ENCODE data around the gene DYSF.

DYSF gene

DNA sequence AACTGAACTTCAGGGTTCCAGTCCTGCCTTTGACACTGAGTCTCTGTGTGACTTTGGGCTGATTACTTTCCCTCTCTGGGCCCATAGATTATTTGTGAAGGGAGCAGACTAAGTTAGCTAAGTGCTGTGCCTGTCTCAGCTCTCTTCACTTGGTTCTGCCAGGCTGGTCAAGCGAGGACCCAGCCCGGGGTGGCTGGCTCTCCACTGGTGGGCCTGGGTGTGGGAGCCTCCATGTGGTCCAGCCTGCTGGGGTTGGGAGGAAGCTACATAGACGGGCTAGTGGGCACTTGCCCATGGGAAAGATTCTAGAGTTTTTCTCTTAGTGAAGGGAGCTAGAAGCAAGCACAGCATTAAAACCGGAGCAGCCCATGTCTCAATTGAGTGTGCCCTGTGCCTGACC, 59.0 kb downstream of the DYSF start:
- H3K27ac ChIP-seq (ENCODE audit: low read depth, low read length), result no peak overlapping the region
- no peaks in the 10 kb centered on the region; the same call in 1 of the 2 replicates for H3K27me3 ChIP-seq (ENCODE audit: insufficient read depth, low read length)
- no peak overlapping the region for H2AFZ ChIP-seq (ENCODE audit: low read length, unreplicated experiment)

DNA sequence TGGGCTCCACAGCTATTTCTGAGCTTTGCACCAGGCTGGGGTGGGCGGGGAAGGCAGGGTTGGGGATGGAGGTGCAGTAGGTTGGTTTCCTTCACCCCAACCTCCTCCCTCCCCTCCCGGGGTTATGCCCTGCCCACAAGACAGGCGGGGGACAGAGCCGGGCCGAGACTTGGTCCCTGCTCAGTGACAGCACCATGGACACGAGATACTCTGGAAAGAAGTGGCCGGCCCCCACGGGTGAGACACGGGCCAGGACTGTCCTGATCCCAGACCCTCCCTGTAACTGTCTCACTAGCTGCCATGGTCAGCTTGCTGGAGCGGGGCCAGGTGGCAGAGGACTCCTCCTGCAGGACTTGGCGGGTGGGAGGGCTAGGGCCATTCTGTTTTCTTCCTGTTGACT, 59.7 kb downstream of the DYSF start:
- no peaks in the 10 kb centered on the region for H3K36me3 ChIP-seq (ENCODE audit: insufficient read depth, low read length)
- H3K27ac ChIP-seq (ENCODE audit: low read depth, low read length), result no peak overlapping the region
- H3K4me1 ChIP-seq (ENCODE audit: control insufficient read depth, insufficient read depth, low read length, unreplicated experiment), result peaks cover 3% of the 10 kb centered on the region
- no peak overlapping the region for H2AFZ ChIP-seq (ENCODE audit: low read length, unreplicated experiment)
- no peaks in the 10 kb centered on the region; the same call in 1 of the 2 replicates for H3K27me3 ChIP-seq (ENCODE audit: insufficient read depth, low read length)
- no peaks in the 10 kb centered on the region for H3K79me2 ChIP-seq (ENCODE audit: control insufficient read depth, insufficient read depth, low read length, unreplicated experiment)
- H3K4me3 ChIP-seq (ENCODE audit: low read depth, low read length), result no peak overlapping the region

More for the DNA sequence above, 59.0 kb downstream of the DYSF start:
- H3K79me2 ChIP-seq (ENCODE audit: control insufficient read depth, insufficient read depth, low read length, unreplicated experiment), result no peaks in the 10 kb centered on the region
- no peak overlapping the region for H3K4me3 ChIP-seq (ENCODE audit: low read depth, low read length)
- no peaks in the 10 kb centered on the region for H3K36me3 ChIP-seq (ENCODE audit: insufficient read depth, low read length)
- H3K4me1 ChIP-seq (ENCODE audit: control insufficient read depth, insufficient read depth, low read length, unreplicated experiment), result peaks cover 3% of the 10 kb centered on the region

DNA sequence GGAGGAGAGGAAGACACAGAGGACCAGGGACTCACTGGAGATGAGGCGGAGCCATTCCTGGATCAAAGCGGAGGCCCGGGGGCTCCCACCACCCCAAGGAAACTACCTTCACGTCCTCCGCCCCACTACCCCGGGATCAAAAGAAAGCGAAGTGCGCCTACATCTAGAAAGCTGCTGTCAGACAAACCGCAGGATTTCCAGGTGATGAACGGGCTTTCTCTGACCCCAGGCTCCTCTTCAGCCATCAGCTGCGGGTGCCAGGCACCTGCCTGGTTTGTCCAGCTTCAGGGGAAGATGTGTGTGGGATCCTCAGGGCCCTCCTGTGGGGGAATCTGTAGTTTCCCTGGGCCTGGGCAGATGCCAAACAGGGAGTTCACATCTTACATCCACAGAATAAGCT, 60.4 kb downstream of the DYSF start:
- no peaks in the 10 kb centered on the region; the same call in 1 of the 2 replicates for H3K27me3 ChIP-seq (ENCODE audit: insufficient read depth, low read length)
- no peaks in the 10 kb centered on the region for H3K36me3 ChIP-seq (ENCODE audit: insufficient read depth, low read length)
- no peak overlapping the region for H3K27ac ChIP-seq (ENCODE audit: low read depth, low read length)
- no peak overlapping the region for H2AFZ ChIP-seq (ENCODE audit: low read length, unreplicated experiment)
- H3K79me2 ChIP-seq (ENCODE audit: control insufficient read depth, insufficient read depth, low read length, unreplicated experiment), result no peaks in the 10 kb centered on the region
- peaks cover 3% of the 10 kb centered on the region for H3K4me1 ChIP-seq (ENCODE audit: control insufficient read depth, insufficient read depth, low read length, unreplicated experiment)
- H3K4me3 ChIP-seq (ENCODE audit: low read depth, low read length), result no peak overlapping the region

DNA sequence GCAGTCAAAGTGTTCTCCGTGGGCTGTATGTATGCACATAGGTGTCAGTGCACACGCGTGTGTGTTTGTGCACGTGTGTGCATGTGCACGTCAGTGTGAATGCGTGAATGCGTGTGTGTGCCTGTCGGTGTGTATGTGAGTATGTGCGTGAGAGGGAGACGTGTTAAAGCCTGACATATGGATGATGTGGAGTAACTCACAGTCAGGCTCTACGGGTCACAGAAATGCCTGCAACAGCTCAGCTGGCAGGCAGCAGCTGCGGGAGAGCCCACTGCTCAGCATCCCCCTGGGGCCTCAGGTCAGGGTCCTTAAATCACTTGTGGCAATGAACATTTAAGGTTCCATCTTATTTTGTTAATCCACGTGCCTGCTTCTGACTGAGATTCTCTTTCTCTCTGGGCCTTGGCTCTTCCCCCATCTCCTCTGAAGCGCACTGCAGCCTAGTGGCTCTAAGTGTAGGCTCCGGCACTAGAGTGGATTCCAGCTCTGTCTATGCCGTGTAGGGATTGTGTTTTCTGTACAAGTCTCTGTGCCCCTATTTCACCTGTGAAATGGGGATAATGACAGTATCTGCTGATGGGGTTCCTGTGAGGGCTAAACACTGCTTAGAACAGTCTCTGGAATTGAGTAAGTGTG, 63.0 kb downstream of the DYSF start:
- Histone ChIP-seq H3K4me3 (ENCODE audit: low read depth, low read length) (no peak overlapping the region), H3K79me2 (ENCODE audit: control insufficient read depth, insufficient read depth, low read length, unreplicated experiment) (no peaks in the 10 kb centered on the region), H3K27me3 (ENCODE audit: insufficient read depth, low read length) (no peaks in the 10 kb centered on the region), H2AFZ (ENCODE audit: low read length, unreplicated experiment) (no peak overlapping the region), H3K4me1 (ENCODE audit: control insufficient read depth, insufficient read depth, low read length, unreplicated experiment) (no peaks in the 10 kb centered on the region), H3K27ac (ENCODE audit: low read depth, low read length) (no peak overlapping the region), H3K36me3 (ENCODE audit: insufficient read depth, low read length) (no peaks in the 10 kb centered on the region)

- Histone ChIP-seq H3K27me3 (ENCODE audit: insufficient read depth, low read length) (0 out of 2 replicates have a peak, but pooled peaks cover 10% of the 10 kb centered on the region), H3K36me3 (ENCODE audit: insufficient read depth, low read length) (no peaks in the 10 kb centered on the region), H3K4me3 (ENCODE audit: low read depth, low read length) (no peak overlapping the region), H3K79me2 (ENCODE audit: control insufficient read depth, insufficient read depth, low read length, unreplicated experiment) (no peaks in the 10 kb centered on the region), H2AFZ (ENCODE audit: low read length, unreplicated experiment) (no peak overlapping the region), H3K4me1 (ENCODE audit: control insufficient read depth, insufficient read depth, low read length, unreplicated experiment) (no peaks in the 10 kb centered on the region), H3K27ac (ENCODE audit: low read depth, low read length) (no peak overlapping the region)
These were observed 64.5 kb downstream of the DYSF start for GRCh38 chr2:71517851-71518250.

DNA sequence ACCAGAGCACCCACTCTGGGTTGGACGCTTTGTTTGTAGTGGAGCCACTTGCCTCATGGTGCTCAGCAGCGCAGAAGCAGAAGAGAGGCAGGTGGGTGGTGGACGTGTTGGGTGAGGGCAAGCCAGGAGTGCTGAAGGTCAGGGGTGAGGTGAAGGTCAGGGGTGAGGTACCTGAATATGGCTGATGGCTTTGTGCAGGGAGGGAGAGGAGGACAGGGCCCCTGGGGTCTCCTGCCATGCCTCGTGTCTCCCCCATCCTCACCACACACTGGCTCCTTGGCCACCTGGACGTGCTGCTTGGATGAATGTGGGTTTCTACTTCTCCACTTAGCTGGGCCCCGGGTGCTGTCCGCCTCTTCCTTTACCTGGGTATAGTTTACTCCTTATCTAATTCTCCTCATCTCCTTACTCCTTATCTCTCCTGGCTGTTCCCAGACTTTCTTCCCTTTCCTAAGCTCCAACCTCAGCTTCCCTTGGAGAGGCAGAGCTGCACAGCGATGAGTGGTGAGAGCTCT, 68.1 kb downstream of the DYSF start:
- Histone ChIP-seq H3K4me1 (ENCODE audit: control insufficient read depth, insufficient read depth, low read length, unreplicated experiment) (no peaks in the 10 kb centered on the region), H2AFZ (ENCODE audit: low read length, unreplicated experiment) (no peak overlapping the region), H3K36me3 (ENCODE audit: insufficient read depth, low read length) (no peaks in the 10 kb centered on the region), H3K27me3 (ENCODE audit: insufficient read depth, low read length) (peaks cover 26% of the 10 kb centered on the region), H3K27ac (ENCODE audit: low read depth, low read length) (no peak overlapping the region), H3K79me2 (ENCODE audit: control insufficient read depth, insufficient read depth, low read length, unreplicated experiment) (no peaks in the 10 kb centered on the region), H3K4me3 (ENCODE audit: low read depth, low read length) (no peak overlapping the region)

- H3K36me3 ChIP-seq (ENCODE audit: insufficient read depth, low read length), result no peaks in the 10 kb centered on the region
These were observed 71.1 kb downstream of the DYSF start for GRCh38 chr2:71524476-71524875.

GRCh38 chr2:71526141-71526540, 72.8 kb downstream of the DYSF start:
- peaks cover 44% of the 10 kb centered on the region for H3K27me3 ChIP-seq (ENCODE audit: insufficient read depth, low read length)
- no peaks in the 10 kb centered on the region for H3K36me3 ChIP-seq (ENCODE audit: insufficient read depth, low read length)
- peaks cover under 1% of the 10 kb centered on the region for H3K4me1 ChIP-seq (ENCODE audit: control insufficient read depth, insufficient read depth, low read length, unreplicated experiment)
- H2AFZ ChIP-seq (ENCODE audit: low read length, unreplicated experiment), result no peak overlapping the region
- no peak overlapping the region for H3K27ac ChIP-seq (ENCODE audit: low read depth, low read length)
- H3K79me2 ChIP-seq (ENCODE audit: control insufficient read depth, insufficient read depth, low read length, unreplicated experiment), result no peaks in the 10 kb centered on the region
- no peak overlapping the region for H3K4me3 ChIP-seq (ENCODE audit: low read depth, low read length)

More at GRCh38 chr2:71524476-71524875, 71.1 kb downstream of the DYSF start:
- no peaks in the 10 kb centered on the region for H3K4me1 ChIP-seq (ENCODE audit: control insufficient read depth, insufficient read depth, low read length, unreplicated experiment)
- no peak overlapping the region for H3K27ac ChIP-seq (ENCODE audit: low read depth, low read length)
- H3K79me2 ChIP-seq (ENCODE audit: control insufficient read depth, insufficient read depth, low read length, unreplicated experiment), result no peaks in the 10 kb centered on the region
- H3K4me3 ChIP-seq (ENCODE audit: low read depth, low read length), result no peak overlapping the region
- H3K27me3 ChIP-seq (ENCODE audit: insufficient read depth, low read length), result peaks cover 43% of the 10 kb centered on the region
- no peak overlapping the region for H2AFZ ChIP-seq (ENCODE audit: low read length, unreplicated experiment)

- Histone ChIP-seq H3K27me3 (ENCODE audit: insufficient read depth, low read length) (peaks cover 41% of the 10 kb centered on the region), H2AFZ (ENCODE audit: low read length, unreplicated experiment) (no peak overlapping the region), H3K36me3 (ENCODE audit: insufficient read depth, low read length) (no peaks in the 10 kb centered on the region), H3K79me2 (ENCODE audit: control insufficient read depth, insufficient read depth, low read length, unreplicated experiment) (no peaks in the 10 kb centered on the region), H3K27ac (ENCODE audit: low read depth, low read length) (no peak overlapping the region), H3K4me1 (ENCODE audit: control insufficient read depth, insufficient read depth, low read length, unreplicated experiment) (peaks cover 9% of the 10 kb centered on the region), H3K4me3 (ENCODE audit: low read depth, low read length) (no peak overlapping the region)
These were observed 73.6 kb downstream of the DYSF start for GRCh38 chr2:71526975-71527374.

DNA sequence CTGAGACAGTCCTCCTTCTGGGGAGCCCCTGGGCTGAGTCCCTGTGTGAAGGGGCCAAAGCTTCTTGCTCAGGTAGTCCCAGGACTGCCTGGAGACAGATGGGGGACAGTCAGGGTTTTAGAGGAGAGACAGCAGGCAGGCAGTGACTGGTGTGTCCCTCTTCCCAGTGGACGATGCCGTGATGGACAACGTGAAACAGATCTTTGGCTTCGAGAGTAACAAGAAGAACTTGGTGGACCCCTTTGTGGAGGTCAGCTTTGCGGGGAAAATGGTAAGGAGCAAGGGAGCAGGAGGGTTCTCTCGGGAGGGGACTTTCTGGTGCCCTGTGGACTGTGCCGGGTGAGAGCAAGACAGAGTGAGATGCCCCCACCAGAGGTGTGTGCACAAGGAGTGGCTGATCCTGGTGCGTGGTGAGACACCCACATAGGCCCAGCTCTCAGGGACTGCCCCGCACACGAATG, 74.8 kb downstream of the DYSF start:
- Histone ChIP-seq H3K27me3 (ENCODE audit: insufficient read depth, low read length) (peaks cover 31% of the 10 kb centered on the region), H2AFZ (ENCODE audit: low read length, unreplicated experiment) (no peak overlapping the region), H3K4me3 (ENCODE audit: low read depth, low read length) (no peak overlapping the region), H3K27ac (ENCODE audit: low read depth, low read length) (no peak overlapping the region), H3K4me1 (ENCODE audit: control insufficient read depth, insufficient read depth, low read length, unreplicated experiment) (peaks cover 14% of the 10 kb centered on the region), H3K79me2 (ENCODE audit: control insufficient read depth, insufficient read depth, low read length, unreplicated experiment) (no peaks in the 10 kb centered on the region), H3K36me3 (ENCODE audit: insufficient read depth, low read length) (no peaks in the 10 kb centered on the region)

GRCh38 chr2:71528749-71529148, 75.4 kb downstream of the DYSF start:
- no peak overlapping the region for H3K4me3 ChIP-seq (ENCODE audit: low read depth, low read length)
- H3K36me3 ChIP-seq (ENCODE audit: insufficient read depth, low read length), result no peaks in the 10 kb centered on the region
- H3K27ac ChIP-seq (ENCODE audit: low read depth, low read length), result no peak overlapping the region
- H3K79me2 ChIP-seq (ENCODE audit: control insufficient read depth, insufficient read depth, low read length, unreplicated experiment), result no peaks in the 10 kb centered on the region
- peaks cover 30% of the 10 kb centered on the region for H3K27me3 ChIP-seq (ENCODE audit: insufficient read depth, low read length)
- peaks cover 14% of the 10 kb centered on the region for H3K4me1 ChIP-seq (ENCODE audit: control insufficient read depth, insufficient read depth, low read length, unreplicated experiment)
- no peak overlapping the region for H2AFZ ChIP-seq (ENCODE audit: low read length, unreplicated experiment)

Data from ACC112 (cell line).